ENCODE data around the gene SNX5.
"Not testable (repeated sequence)": the region's sequence is repeated elsewhere in the genome, so short reads cannot be mapped to it uniquely, and the experiment has no call there.

SNX5 gene

GRCh38 chr20:17960400-17960885, 8.2 kb downstream of the SNX5 start:
- DNase-seq (ENCODE audit: low spot score); FAIRE-seq: not testable (repeated sequence)

GRCh38 chr20:17959257-17959627, 9.4 kb downstream of the SNX5 start:
- DNase-seq (ENCODE audit: low spot score) (no peak), FAIRE-seq (no peak)

- no peak for DNase-seq (ENCODE audit: low spot score)
- FAIRE-seq = no peak
Measured at GRCh38 chr20:17958373-17959256, 10.0 kb downstream of the SNX5 start.

- FAIRE-seq (no peak), DNase-seq (ENCODE audit: low spot score) (no peak)
Measured at GRCh38 chr20:17957505-17958363, 10.9 kb downstream of the SNX5 start.

GRCh38 chr20:17956099-17956685, 12.4 kb downstream of the SNX5 start:
- FAIRE-seq (no peak), DNase-seq (ENCODE audit: low spot score) (no peak)

- FAIRE-seq (no peak), DNase-seq (ENCODE audit: low spot score) (no peak)
Measured at GRCh38 chr20:17955302-17955701, 13.3 kb downstream of the SNX5 start.

GRCh38 chr20:17953935-17954334, 14.7 kb downstream of the SNX5 start:
- FAIRE-seq = no peak
- no peak for DNase-seq (ENCODE audit: low spot score)

GRCh38 chr20:17952692-17953684, 15.6 kb downstream of the SNX5 start:
- FAIRE-seq (no peak), DNase-seq (ENCODE audit: low spot score) (no peak)

- no peak for DNase-seq (ENCODE audit: low spot score)
- no peak for FAIRE-seq
Measured at GRCh38 chr20:17951323-17951722, 17.3 kb downstream of the SNX5 start.

GRCh38 chr20:17950670-17951069, 17.9 kb downstream of the SNX5 start:
- DNase-seq (ENCODE audit: low spot score) = no peak
- FAIRE-seq = no peak

- FAIRE-seq = no peak
- DNase-seq (ENCODE audit: low spot score) = no peak
Measured at GRCh38 chr20:17949899-17950298, 18.7 kb downstream of the SNX5 start.

GRCh38 chr20:17948442-17948841, 20.2 kb downstream of the SNX5 start:
- DNase-seq (ENCODE audit: low spot score) (no peak), FAIRE-seq (no peak)

- no peak for FAIRE-seq
Measured at GRCh38 chr20:17947474-17947815, 21.1 kb downstream of the SNX5 start.

GRCh38 chr20:17946572-17947473, 21.8 kb downstream of the SNX5 start:
- FAIRE-seq = no peak
- no peak for DNase-seq (ENCODE audit: low spot score)

More at GRCh38 chr20:17947474-17947815, 21.1 kb downstream of the SNX5 start:
- no peak for DNase-seq (ENCODE audit: low spot score)

- no peak for DNase-seq (ENCODE audit: low spot score)
- no peak for FAIRE-seq
Measured at GRCh38 chr20:17946040-17946439, 22.6 kb downstream of the SNX5 start.

- FAIRE-seq (no peak), DNase-seq (ENCODE audit: low spot score) (no peak)
Measured at GRCh38 chr20:17944854-17945474, 23.6 kb downstream of the SNX5 start.

GRCh38 chr20:17943343-17943742, 25.3 kb downstream of the SNX5 start:
- FAIRE-seq = no peak
- DNase-seq (ENCODE audit: low spot score) = no peak

- FAIRE-seq (no peak), DNase-seq (ENCODE audit: low spot score) (no peak)
Measured at GRCh38 chr20:17941826-17942196, 26.8 kb downstream of the SNX5 start.
